Calu3 (cell line): ENCODE measurements around the gene FCGR2B. TPM values are rescaled to one million over a fixed set of nuclear protein-coding genes. Genes with fewer than 3 reads are reported as not detected.
"Not testable (repeated sequence)": the region's sequence is repeated elsewhere in the genome, so short reads cannot be mapped to it uniquely, and the experiment has no call there.

Source experiments
- BruUV-seq: library from RNA; stranded (reverse); fragments of 400-500 nt; replicated peaks from 2 replicates; lab custom pipeline; 2021; lab: Mats Ljungman, UMichigan
- CTCF ChIA-PET: fragments of 300-600 bp; sonication (Branson Sonifier 250); formaldehyde crosslinking; loops from one replicate; lab custom pipeline; 2022; ENCODE audit warnings: antibody characterized with exemption; lab: Charles Lee
- DNase-seq: peaks from one replicate; pipeline ENCODE4 v3.0.0; 2022
- H3K27ac Mint-ChIP-seq: one replicate; pipeline ENCODE4 v1.8.0; 2022; ENCODE audit warnings: mixed read lengths; ENCODE audit not compliant: unreplicated experiment
- H3K27me3 Mint-ChIP-seq: one replicate; pipeline ENCODE4 v1.8.0; 2022; ENCODE audit warnings: mixed read lengths; ENCODE audit not compliant: unreplicated experiment
- H3K36me3 Mint-ChIP-seq: one replicate; pipeline ENCODE4 v1.8.0; 2022; ENCODE audit warnings: mild to moderate bottlenecking, moderate library complexity, mixed read lengths; ENCODE audit not compliant: insufficient read depth, unreplicated experiment
- H3K4me1 Mint-ChIP-seq: one replicate; pipeline ENCODE4 v1.8.0; 2022; ENCODE audit warnings: mild to moderate bottlenecking, low read depth, mixed read lengths; ENCODE audit not compliant: unreplicated experiment
- H3K4me3 Mint-ChIP-seq: one replicate; pipeline ENCODE4 v1.8.0; 2022; ENCODE audit warnings: mild to moderate bottlenecking, low read depth, moderate library complexity, mixed read lengths; ENCODE audit not compliant: unreplicated experiment
- H3K9me3 Mint-ChIP-seq: one replicate; pipeline ENCODE4 v1.8.0; 2022; ENCODE audit warnings: low read depth, mixed read lengths; ENCODE audit not compliant: unreplicated experiment
- intact Hi-C: fragments of 100-400 bp; cut with micrococcal nuclease; formaldehyde crosslinking; loops from one replicate; pipeline ENCODE4 v1.10.0; 2022; ENCODE audit not compliant: unreplicated experiment
- total RNA-seq: library from RNA; stranded (reverse); gene quantifications from 2 replicates; pipeline ENCODE4 v1.2.3, GENCODE V29; 2022
- TF ChIP-seq, protein P1 (sequence below): fragments of 200-600 bp; IDR thresholded peaks from one replicate; pipeline ENCODE4 v1.8.0; 2022; ENCODE audit warnings: antibody characterized with exemption; ENCODE audit not compliant: unreplicated experiment

FCGR2B gene
- total RNA-seq, 1 experiment from 2014 or later = not detected

DNA sequence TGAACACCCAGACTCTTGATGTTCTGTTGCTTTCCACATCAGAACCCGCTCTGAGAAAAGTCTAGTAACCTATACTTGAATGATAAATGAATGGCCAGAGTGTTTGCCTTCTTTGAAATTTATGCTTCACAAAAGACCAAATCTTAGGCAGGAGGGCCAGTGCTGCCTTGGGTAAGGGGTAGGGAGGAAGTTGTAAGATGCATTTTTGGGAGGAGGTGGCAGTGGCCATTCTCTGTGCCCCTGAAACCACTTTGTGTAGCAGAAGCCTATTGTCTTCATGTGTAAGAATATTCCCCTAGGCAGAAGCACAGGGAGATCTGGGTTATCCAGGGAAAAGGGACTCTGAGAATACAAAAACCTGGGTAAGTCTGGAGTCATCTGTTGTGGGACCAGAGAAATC lies 626 bp downstream of the FCGR2B start:
- H3K27ac Mint-ChIP-seq, BruUV-seq, H3K36me3 Mint-ChIP-seq, DNase-seq, H3K9me3 Mint-ChIP-seq, H3K4me3 Mint-ChIP-seq, intact Hi-C loops, H3K4me1 Mint-ChIP-seq, H3K27me3 Mint-ChIP-seq, CTCF ChIA-PET: not testable (repeated sequence)

- intact Hi-C loops, BruUV-seq: not testable (repeated sequence)
These were observed 1.7 kb downstream of the FCGR2B start for GRCh38 chr1:161664689-161665088.

GRCh38 chr1:161671045-161672020 lies 8.4 kb downstream of the FCGR2B start:
- H3K27me3 Mint-ChIP-seq, CTCF ChIA-PET: not testable (repeated sequence)

More at GRCh38 chr1:161664689-161665088, 1.7 kb downstream of the FCGR2B start:
- H3K4me1 Mint-ChIP-seq, H3K4me3 Mint-ChIP-seq, H3K36me3 Mint-ChIP-seq, CTCF ChIA-PET, H3K9me3 Mint-ChIP-seq, H3K27ac Mint-ChIP-seq, DNase-seq, H3K27me3 Mint-ChIP-seq: not testable (repeated sequence)

DNA sequence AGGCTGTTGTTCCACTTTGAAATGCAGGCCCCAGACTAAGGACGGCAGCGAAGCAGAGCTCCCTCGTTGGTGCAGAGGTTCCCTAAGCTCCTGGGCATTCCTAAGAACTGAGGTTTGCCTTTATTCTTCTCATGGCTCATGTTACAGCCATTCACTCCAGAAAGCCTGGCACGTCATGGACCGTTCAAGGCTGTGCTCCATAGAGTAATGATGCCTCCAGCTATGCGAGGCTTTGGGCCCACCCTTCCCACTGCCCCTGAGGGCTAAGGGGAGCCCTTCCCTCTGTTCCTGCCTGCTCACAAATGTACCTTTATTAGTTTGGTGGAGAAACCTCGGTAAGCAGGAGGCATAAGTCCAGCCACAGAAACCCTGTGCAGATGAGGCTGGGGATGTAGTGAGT lies 10.5 kb downstream of the FCGR2B start:
- H3K9me3 Mint-ChIP-seq, H3K27me3 Mint-ChIP-seq, CTCF ChIA-PET, intact Hi-C loops, H3K36me3 Mint-ChIP-seq, H3K27ac Mint-ChIP-seq, BruUV-seq, DNase-seq, H3K4me3 Mint-ChIP-seq: not testable (repeated sequence)
- H3K4me1 Mint-ChIP-seq = peaks cover 16% of the 10 kb centered on the region

More at GRCh38 chr1:161671045-161672020, 8.4 kb downstream of the FCGR2B start:
- H3K4me3 Mint-ChIP-seq, H3K9me3 Mint-ChIP-seq, BruUV-seq, H3K27ac Mint-ChIP-seq, H3K36me3 Mint-ChIP-seq, H3K4me1 Mint-ChIP-seq, intact Hi-C loops, DNase-seq: not testable (repeated sequence)

DNA sequence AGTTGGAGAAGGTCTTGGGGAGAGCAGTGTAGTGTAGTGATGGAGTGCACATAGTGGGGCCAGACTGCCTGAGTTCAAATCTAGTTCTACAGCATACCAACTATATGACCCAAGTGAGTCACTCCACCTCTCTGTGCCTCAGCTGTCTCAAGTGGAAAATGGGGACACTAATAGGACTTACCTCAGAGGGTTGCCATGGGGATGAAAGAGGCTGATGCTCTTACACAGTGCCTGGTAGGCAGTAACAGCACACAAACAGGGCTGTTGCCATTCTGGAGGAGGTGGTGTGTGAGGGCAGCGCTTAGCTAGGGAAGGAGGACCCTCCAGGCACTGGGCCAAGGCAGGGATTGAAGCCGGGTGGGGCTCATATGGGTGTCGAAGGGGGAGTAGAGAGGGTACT lies 11.5 kb downstream of the FCGR2B start:
- peaks cover 16% of the 10 kb centered on the region for H3K4me1 Mint-ChIP-seq
- BruUV-seq, H3K9me3 Mint-ChIP-seq, DNase-seq, H3K27me3 Mint-ChIP-seq, intact Hi-C loops, H3K4me3 Mint-ChIP-seq, H3K27ac Mint-ChIP-seq, CTCF ChIA-PET, H3K36me3 Mint-ChIP-seq: not testable (repeated sequence)

- H3K27ac Mint-ChIP-seq, H3K9me3 Mint-ChIP-seq, DNase-seq, H3K4me3 Mint-ChIP-seq, CTCF ChIA-PET, BruUV-seq, intact Hi-C loops, H3K36me3 Mint-ChIP-seq, H3K27me3 Mint-ChIP-seq: not testable (repeated sequence)
- H3K4me1 Mint-ChIP-seq = peaks cover 16% of the 10 kb centered on the region
These were observed 12.0 kb downstream of the FCGR2B start for GRCh38 chr1:161674908-161675307.

- no peak overlapping the region for H3K27ac Mint-ChIP-seq
- CTCF ChIA-PET = no interaction called here
- peaks cover 4% of the 10 kb centered on the region for H3K27me3 Mint-ChIP-seq
- no peak overlapping the region for H3K4me3 Mint-ChIP-seq
- no peaks in the 10 kb centered on the region for H3K9me3 Mint-ChIP-seq
- intact Hi-C loops = no loop called here
- no TSS peak for BruUV-seq
- no peak for DNase-seq
- TF ChIP-seq, protein P1, sequence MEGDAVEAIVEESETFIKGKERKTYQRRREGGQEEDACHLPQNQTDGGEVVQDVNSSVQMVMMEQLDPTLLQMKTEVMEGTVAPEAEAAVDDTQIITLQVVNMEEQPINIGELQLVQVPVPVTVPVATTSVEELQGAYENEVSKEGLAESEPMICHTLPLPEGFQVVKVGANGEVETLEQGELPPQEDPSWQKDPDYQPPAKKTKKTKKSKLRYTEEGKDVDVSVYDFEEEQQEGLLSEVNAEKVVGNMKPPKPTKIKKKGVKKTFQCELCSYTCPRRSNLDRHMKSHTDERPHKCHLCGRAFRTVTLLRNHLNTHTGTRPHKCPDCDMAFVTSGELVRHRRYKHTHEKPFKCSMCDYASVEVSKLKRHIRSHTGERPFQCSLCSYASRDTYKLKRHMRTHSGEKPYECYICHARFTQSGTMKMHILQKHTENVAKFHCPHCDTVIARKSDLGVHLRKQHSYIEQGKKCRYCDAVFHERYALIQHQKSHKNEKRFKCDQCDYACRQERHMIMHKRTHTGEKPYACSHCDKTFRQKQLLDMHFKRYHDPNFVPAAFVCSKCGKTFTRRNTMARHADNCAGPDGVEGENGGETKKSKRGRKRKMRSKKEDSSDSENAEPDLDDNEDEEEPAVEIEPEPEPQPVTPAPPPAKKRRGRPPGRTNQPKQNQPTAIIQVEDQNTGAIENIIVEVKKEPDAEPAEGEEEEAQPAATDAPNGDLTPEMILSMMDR = no peak
- H3K4me1 Mint-ChIP-seq = peaks cover 16% of the 10 kb centered on the region
- H3K36me3 Mint-ChIP-seq = no peaks in the 10 kb centered on the region
These were observed 13.5 kb downstream of the FCGR2B start for GRCh38 chr1:161676441-161676840.
